ENCODE measurements around the gene CLDN20. TPM values are rescaled to one million over a fixed set of nuclear protein-coding genes. Genes with fewer than 3 reads are reported as not detected.

Gene CLDN20
- total RNA-seq, 4 donors from 2014 or later = 1.5 to 4.4 (median 3.3) TPM

- no peak for DNase-seq (ENCODE audit: low spot score in 2 of 2)
- Histone ChIP-seq H3K27me3 (peaks cover 0 to 5% of the 10 kb centered on the region in 2 donors), H3K27ac (no peak overlapping the region), H3K36me3 (no peaks in the 10 kb centered on the region), H3K4me3 (no peak overlapping the region), H3K9me3 (no peaks in the 10 kb centered on the region), H3K4me1 (no peaks in the 10 kb centered on the region)
- TF ChIP-seq EP300 (IDR thresholded peaks at IDR 0.05) (no peak), POLR2A (IDR thresholded peaks at IDR 0.05) (no peak)
- TF ChIP-seq, protein P1, sequence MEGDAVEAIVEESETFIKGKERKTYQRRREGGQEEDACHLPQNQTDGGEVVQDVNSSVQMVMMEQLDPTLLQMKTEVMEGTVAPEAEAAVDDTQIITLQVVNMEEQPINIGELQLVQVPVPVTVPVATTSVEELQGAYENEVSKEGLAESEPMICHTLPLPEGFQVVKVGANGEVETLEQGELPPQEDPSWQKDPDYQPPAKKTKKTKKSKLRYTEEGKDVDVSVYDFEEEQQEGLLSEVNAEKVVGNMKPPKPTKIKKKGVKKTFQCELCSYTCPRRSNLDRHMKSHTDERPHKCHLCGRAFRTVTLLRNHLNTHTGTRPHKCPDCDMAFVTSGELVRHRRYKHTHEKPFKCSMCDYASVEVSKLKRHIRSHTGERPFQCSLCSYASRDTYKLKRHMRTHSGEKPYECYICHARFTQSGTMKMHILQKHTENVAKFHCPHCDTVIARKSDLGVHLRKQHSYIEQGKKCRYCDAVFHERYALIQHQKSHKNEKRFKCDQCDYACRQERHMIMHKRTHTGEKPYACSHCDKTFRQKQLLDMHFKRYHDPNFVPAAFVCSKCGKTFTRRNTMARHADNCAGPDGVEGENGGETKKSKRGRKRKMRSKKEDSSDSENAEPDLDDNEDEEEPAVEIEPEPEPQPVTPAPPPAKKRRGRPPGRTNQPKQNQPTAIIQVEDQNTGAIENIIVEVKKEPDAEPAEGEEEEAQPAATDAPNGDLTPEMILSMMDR (IDR thresholded peaks at IDR 0.05) = no peak
- 90 to 91% methylated on average over 4 to 5 of the region's 5 CpGs for WGBS, 2 donors
Observed at GRCh38 chr6:155219858-155220301, 43.9 kb upstream of the CLDN20 start.

- no peaks in the 10 kb centered on the region for H3K4me1 ChIP-seq
- H3K27me3 ChIP-seq = peaks cover 0 to under 1% of the 10 kb centered on the region in 2 donors
- H3K9me3 ChIP-seq = no peaks in the 10 kb centered on the region
- TF ChIP-seq, protein P1 (IDR thresholded peaks at IDR 0.05) = no peak
- TF ChIP-seq EP300 (IDR thresholded peaks at IDR 0.05) = no peak
- TF ChIP-seq POLR2A (IDR thresholded peaks at IDR 0.05) = no peak
- H3K36me3 ChIP-seq = no peaks in the 10 kb centered on the region
- no peak overlapping the region for H3K27ac ChIP-seq
- 77 to 81% methylated on average over 4 of the region's 4 CpGs for whole genome bisulfite sequencing, 2 donors
- H3K4me3 ChIP-seq = no peak overlapping the region
- no peak for DNase-seq (ENCODE audit: low spot score in 2 of 2)
Observed at GRCh38 chr6:155221086-155221485, 42.7 kb upstream of the CLDN20 start.

DNA sequence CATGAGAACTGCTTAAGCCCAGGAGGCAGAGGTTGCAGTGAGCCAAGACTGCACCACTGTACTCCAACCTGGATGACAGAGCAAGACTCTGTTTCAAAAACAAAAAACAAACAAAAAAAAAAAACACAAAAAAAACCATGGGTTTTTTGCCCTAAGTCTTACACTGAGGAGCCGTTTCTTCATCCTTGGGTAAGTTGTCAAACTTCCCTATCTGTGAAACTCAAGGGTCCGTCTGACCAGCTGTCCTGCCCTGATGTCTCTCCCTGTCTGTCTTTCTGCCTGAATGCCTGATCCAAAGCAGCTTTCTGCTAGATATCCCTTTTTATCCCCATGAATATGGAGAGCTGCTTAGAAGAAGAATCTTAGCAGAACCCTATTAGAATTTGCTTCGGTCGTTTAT is 41.3 kb upstream of the CLDN20 start:
- no peak overlapping the region for H3K27ac ChIP-seq
- H3K4me3 ChIP-seq = no peak overlapping the region
- 84 to 90% methylated on average over 4 of the region's 4 CpGs for WGBS, 2 donors
- DNase-seq (ENCODE audit: low spot score in 2 of 2) = no peak
- TF ChIP-seq, protein P1 (IDR thresholded peaks at IDR 0.05) = no peak
- TF ChIP-seq POLR2A (IDR thresholded peaks at IDR 0.05) (no peak), EP300 (IDR thresholded peaks at IDR 0.05) (no peak)
- no peaks in the 10 kb centered on the region for H3K9me3 ChIP-seq
- no peaks in the 10 kb centered on the region for H3K4me1 ChIP-seq
- no peaks in the 10 kb centered on the region for H3K36me3 ChIP-seq
- no peaks in the 10 kb centered on the region for H3K27me3 ChIP-seq

- WGBS, 2 donors = 72 to 76% methylated on average over 12 of the region's 12 CpGs
Observed at GRCh38 chr6:155223646-155224451, 40.0 kb upstream of the CLDN20 start.

GRCh38 chr6:155224618-155225017 is 39.2 kb upstream of the CLDN20 start:
- H3K27me3 ChIP-seq = no peaks in the 10 kb centered on the region

More at GRCh38 chr6:155223646-155224451, 40.0 kb upstream of the CLDN20 start:
- Histone ChIP-seq H3K27ac (no peak overlapping the region), H3K27me3 (no peaks in the 10 kb centered on the region), H3K4me1 (no peaks in the 10 kb centered on the region), H3K4me3 (no peak overlapping the region), H3K36me3 (no peaks in the 10 kb centered on the region), H3K9me3 (no peaks in the 10 kb centered on the region)
- DNase-seq (ENCODE audit: low spot score in 2 of 2) = no peak
- TF ChIP-seq, protein P1 (IDR thresholded peaks at IDR 0.05) = no peak
- no peak for TF ChIP-seq EP300 (IDR thresholded peaks at IDR 0.05)
- no peak for TF ChIP-seq POLR2A (IDR thresholded peaks at IDR 0.05)

More at GRCh38 chr6:155224618-155225017, 39.2 kb upstream of the CLDN20 start:
- TF ChIP-seq POLR2A (IDR thresholded peaks at IDR 0.05) (no peak), EP300 (IDR thresholded peaks at IDR 0.05) (no peak)
- TF ChIP-seq, protein P1 (IDR thresholded peaks at IDR 0.05) = no peak
- Histone ChIP-seq H3K27ac (no peak overlapping the region), H3K36me3 (no peaks in the 10 kb centered on the region), H3K4me3 (no peak overlapping the region), H3K4me1 (no peaks in the 10 kb centered on the region), H3K9me3 (no peaks in the 10 kb centered on the region)
- 92 to 93% methylated on average over 7 of the region's 7 CpGs for WGBS, 2 donors
- no peak for DNase-seq (ENCODE audit: low spot score in 2 of 2)
